HepG2 (cell line): ENCODE data around the gene STX10. TPM values are rescaled to one million over a fixed set of nuclear protein-coding genes. Genes with fewer than 3 reads are reported as not detected.

Experiments used
- AHR ChIP-seq: IDR thresholded peaks from 2 replicates; pipeline ENCODE4 v1.6.1; 2018; ENCODE audit warnings: missing genetic modification reagents, missing compliant biosample characterization
- CC2D1A ChIP-seq: sonication (generic); formaldehyde crosslinking; IDR thresholded peaks from 2 replicates; pipeline ENCODE4 v1.8.1; 2023; ENCODE audit warnings: mild to moderate bottlenecking, missing genetic modification reagents
- CSRNP1 ChIP-seq: sonication (generic); formaldehyde crosslinking; IDR thresholded peaks from 2 replicates; pipeline ENCODE4 v1.8.1; 2023; ENCODE audit warnings: mild to moderate bottlenecking, missing genetic modification reagents
- E2F5 ChIP-seq: sonication (generic); formaldehyde crosslinking; conservative IDR thresholded peaks from 2 replicates; pipeline ENCODE4 v1.4.0; 2020; ENCODE audit warnings: missing genetic modification reagents
- FOXJ3 ChIP-seq: sonication (generic); formaldehyde crosslinking; IDR thresholded peaks from 2 replicates; pipeline ENCODE4 v1.4.0; 2020; ENCODE audit warnings: missing genetic modification reagents, mild to moderate bottlenecking, borderline replicate concordance
- HNF1B ChIP-seq: sonication (generic); formaldehyde crosslinking; IDR thresholded peaks from 2 replicates; pipeline ENCODE4 v1.5.1; 2020; ENCODE audit warnings: mild to moderate bottlenecking, moderate library complexity, missing genetic modification reagents
- MIXL1 ChIP-seq: IDR thresholded peaks from 2 replicates; pipeline ENCODE4 v1.6.1; 2016
- NFRKB ChIP-seq: fragments of 450-650 bp; IDR thresholded peaks from 2 replicates; pipeline ENCODE4 v1.6.1; 2017
- NFYC ChIP-seq: IDR thresholded peaks from 2 replicates; pipeline ENCODE4 v1.6.1; 2016; ENCODE audit warnings: missing genetic modification reagents, missing compliant biosample characterization
- NPAS2 ChIP-seq: sonication (generic); formaldehyde crosslinking; IDR thresholded peaks from 2 replicates; pipeline ENCODE4 v1.8.0; 2022; ENCODE audit warnings: mild to moderate bottlenecking, missing genetic modification reagents, borderline replicate concordance
- PITX1 ChIP-seq: sonication (generic); formaldehyde crosslinking; IDR thresholded peaks from 2 replicates; pipeline ENCODE4 v1.5.1; 2020; ENCODE audit warnings: mild to moderate bottlenecking, missing genetic modification reagents
- RAD51 ChIP-seq: fragments of 450-650 bp; IDR thresholded peaks from 2 replicates; pipeline ENCODE4 v1.6.1; 2016; ENCODE audit warnings: borderline replicate concordance
- UBTF ChIP-seq: sonication (generic); formaldehyde crosslinking; IDR thresholded peaks from 2 replicates; pipeline ENCODE4 v1.4.0; 2020; ENCODE audit warnings: mild to moderate bottlenecking, missing genetic modification reagents
- ZBTB39 ChIP-seq: sonication (generic); formaldehyde crosslinking; IDR thresholded peaks from 2 replicates; pipeline ENCODE4 v1.5.0; 2020; ENCODE audit warnings: missing genetic modification reagents
- ZNF17 ChIP-seq: sonication (generic); formaldehyde crosslinking; IDR thresholded peaks from 2 replicates; pipeline ENCODE4 v1.5.0; 2020; ENCODE audit warnings: mild to moderate bottlenecking, missing genetic modification reagents
- ZNF580 ChIP-seq: IDR thresholded peaks from 2 replicates; pipeline ENCODE4 v1.6.1; 2016; ENCODE audit warnings: low read depth, borderline replicate concordance
- ZNF597 ChIP-seq: sonication (generic); formaldehyde crosslinking; IDR thresholded peaks from 2 replicates; pipeline ENCODE4 v1.5.0; 2020; ENCODE audit warnings: missing genetic modification reagents
- ZNF615 ChIP-seq: sonication (generic); formaldehyde crosslinking; IDR thresholded peaks from 2 replicates; pipeline ENCODE4 v1.5.0; 2020; ENCODE audit warnings: mild to moderate bottlenecking, missing genetic modification reagents, borderline replicate concordance
- ZNF75D ChIP-seq: sonication (generic); formaldehyde crosslinking; IDR thresholded peaks from 2 replicates; pipeline ENCODE4 v1.8.1; 2023; ENCODE audit warnings: missing genetic modification reagents, mild to moderate bottlenecking, borderline replicate concordance
- ZSCAN25 ChIP-seq: sonication (generic); formaldehyde crosslinking; IDR thresholded peaks from 2 replicates; pipeline ENCODE4 v1.8.0; 2022; ENCODE audit warnings: mild to moderate bottlenecking, missing genetic modification reagents
- polyA plus RNA-seq, 8 experiments: library from polyadenylated mRNA; depleted of rRNA in 3 of 8; stranded (reverse) in 7 of 8; unstranded in 1 of 8; fragments of >200 nt; fragmentation: Illumina TruSeq in 4 of 8; extraction: Trizol in 4 of 8; gene quantifications; 2 replicates each; pipeline versions ENCODE4 v1.2.1 to v1.2.3, GENCODE V29; 2011 to 2016; ENCODE audit warnings: low read depth in 4 of 8, missing spikeins in 1 of 8, mixed read lengths in 1 of 8; ENCODE audit not compliant: insufficient read depth in 1 of 8
- total RNA-seq, 5 experiments: library from RNA; depleted of rRNA; stranded (reverse); fragments of >200 nt; fragmentation: Illumina TruSeq; extraction: Trizol; gene quantifications; 2 replicates each; pipeline ENCODE4 v1.2.3, GENCODE V29; 2016; ENCODE audit warnings: low read depth in 1 of 5

The STX10 gene
- total and polyA plus RNA-seq, 2 of the 13 experiments (the other 11 are each of a cell fraction or from before 2014, with no cell fraction given) = 47.9 to 66.4 TPM

- no peak; the same call in 1 of the 2 replicates for TF ChIP-seq FOXJ3 (CRISPR knock-in tag)
- TF ChIP-seq ZSCAN25 (CRISPR knock-in tag) = no peak
- no peak for TF ChIP-seq ZNF615
- TF ChIP-seq NFRKB = no peak
- no peak for TF ChIP-seq NPAS2 (CRISPR knock-in tag)
- TF ChIP-seq ZNF17 (CRISPR knock-in tag) = no peak
- no peak for TF ChIP-seq HNF1B (CRISPR knock-in tag)
- no peak for TF ChIP-seq ZBTB39 (CRISPR knock-in tag)
- no peak for TF ChIP-seq CC2D1A
- TF ChIP-seq ZNF75D (CRISPR knock-in tag) = no peak
- no peak for TF ChIP-seq AHR (CRISPR knock-in tag)
- TF ChIP-seq NFYC (CRISPR knock-in tag) = no peak; the same call in 1 of the 2 replicates
- no peak for TF ChIP-seq PITX1
- TF ChIP-seq E2F5 (CRISPR knock-in tag) = peak; percentile 37; the same call in 1 of the 2 replicates
- peak; percentile 64 for TF ChIP-seq ZNF580 (CRISPR knock-in tag)
- no peak for TF ChIP-seq ZNF597 (CRISPR knock-in tag)
- 0 out of 2 replicates have a peak, but pooled peaks have one; percentile 14 for TF ChIP-seq MIXL1 (CRISPR knock-in tag)
- TF ChIP-seq RAD51 = no peak
- TF ChIP-seq CSRNP1 (CRISPR knock-in tag) = 0 out of 2 replicates have a peak, but pooled peaks have one; percentile 47
- TF ChIP-seq UBTF = peak; percentile 57; the same call in 1 of the 2 replicates
Measured at GRCh38 chr19:13152974-13153568, 2.9 kb upstream of the STX10 start (continued).
